OCI-M2 (cell line): ENCODE results near the gene APOB.
"Not testable (repeated sequence)": the region's sequence is repeated elsewhere in the genome, so short reads cannot be mapped to it uniquely, and the experiment has no call there.

Experiments
- DNase-seq: peaks from one replicate; lab custom pipeline; 2025; ENCODE audit not compliant: unreplicated experiment; lab: John Stamatoyannopoulos, UW

The APOB gene

DNA sequence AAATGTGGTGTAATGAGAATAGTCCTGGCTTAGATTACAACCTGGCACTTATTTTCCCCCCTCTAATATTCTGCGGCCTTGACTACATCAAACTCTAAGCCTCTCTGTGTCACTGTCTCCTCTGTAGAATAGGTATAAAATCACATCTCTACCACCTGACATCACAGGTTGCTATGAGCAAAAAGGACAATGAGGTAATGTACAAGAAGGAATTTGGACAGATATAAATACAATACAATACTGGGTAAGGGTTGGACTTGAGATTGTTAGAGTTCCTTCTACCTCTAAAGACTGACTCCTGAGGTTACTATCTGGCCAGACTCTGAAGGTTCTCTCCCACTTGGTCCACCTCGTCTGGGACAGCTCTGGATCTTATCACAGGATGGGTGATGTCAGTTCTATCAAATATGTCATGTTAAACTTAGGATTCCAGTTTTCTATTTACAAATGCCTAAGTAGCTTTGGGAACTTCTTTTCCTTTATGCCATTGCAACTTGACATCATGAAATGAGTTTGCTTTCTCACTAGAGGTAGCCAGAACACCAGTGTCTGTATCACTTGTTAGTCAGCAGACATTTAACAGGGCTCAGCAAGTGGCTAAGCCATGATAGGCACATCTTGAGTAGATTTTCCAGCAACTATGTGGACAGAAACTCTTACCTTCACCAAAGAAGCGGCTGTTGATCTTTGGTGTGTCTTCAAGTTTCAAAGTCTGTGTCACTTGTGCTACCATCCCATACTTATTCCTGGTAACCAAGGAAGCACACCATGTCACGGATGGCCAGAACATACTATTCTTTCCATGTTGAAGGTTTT, 9.5 kb downstream of the APOB start:
- no peak for DNase-seq

DNA sequence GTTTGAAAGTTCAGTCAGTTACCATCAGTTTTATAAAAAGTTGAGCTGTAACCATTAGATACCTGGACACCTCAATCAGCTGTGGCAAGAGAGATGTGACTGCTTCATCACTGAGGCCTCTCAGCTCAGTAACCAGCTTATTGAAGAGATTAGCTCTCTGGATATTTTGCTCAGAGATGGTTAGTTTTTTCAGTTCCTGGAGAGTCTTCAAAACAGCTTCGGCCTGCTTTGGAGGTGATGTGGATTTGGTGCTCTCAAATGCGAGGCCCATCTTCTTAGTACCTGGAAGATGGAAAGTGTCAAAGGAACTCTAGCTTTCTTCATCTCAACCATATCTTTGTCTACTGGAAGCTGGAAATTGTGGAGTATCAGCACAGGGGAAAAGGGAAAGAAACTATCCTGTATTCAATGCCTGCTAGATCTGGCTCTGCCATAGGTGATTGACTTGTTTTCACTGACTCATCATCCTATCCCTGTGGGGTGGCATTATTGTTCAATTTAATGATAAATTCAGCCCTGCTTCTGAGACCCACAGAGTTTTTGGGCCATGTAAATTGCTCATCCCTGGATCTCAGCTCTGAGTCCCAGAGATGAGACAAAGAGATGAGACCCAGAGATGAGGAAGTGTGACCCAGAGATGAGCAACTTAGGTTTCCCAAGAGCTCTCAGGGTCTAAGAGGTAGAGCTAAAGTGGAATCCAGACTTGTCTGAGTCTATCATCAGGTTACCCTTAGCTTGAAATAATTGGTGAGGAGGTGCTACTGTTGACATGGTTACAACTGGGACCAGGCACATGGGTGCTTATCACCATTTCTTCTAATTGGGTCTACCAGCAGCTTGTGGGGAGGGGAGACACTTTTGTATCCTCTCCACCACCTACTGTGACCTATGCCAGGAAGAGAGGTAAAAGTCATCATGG, 10.4 kb downstream of the APOB start:
- no peak for DNase-seq

DNA sequence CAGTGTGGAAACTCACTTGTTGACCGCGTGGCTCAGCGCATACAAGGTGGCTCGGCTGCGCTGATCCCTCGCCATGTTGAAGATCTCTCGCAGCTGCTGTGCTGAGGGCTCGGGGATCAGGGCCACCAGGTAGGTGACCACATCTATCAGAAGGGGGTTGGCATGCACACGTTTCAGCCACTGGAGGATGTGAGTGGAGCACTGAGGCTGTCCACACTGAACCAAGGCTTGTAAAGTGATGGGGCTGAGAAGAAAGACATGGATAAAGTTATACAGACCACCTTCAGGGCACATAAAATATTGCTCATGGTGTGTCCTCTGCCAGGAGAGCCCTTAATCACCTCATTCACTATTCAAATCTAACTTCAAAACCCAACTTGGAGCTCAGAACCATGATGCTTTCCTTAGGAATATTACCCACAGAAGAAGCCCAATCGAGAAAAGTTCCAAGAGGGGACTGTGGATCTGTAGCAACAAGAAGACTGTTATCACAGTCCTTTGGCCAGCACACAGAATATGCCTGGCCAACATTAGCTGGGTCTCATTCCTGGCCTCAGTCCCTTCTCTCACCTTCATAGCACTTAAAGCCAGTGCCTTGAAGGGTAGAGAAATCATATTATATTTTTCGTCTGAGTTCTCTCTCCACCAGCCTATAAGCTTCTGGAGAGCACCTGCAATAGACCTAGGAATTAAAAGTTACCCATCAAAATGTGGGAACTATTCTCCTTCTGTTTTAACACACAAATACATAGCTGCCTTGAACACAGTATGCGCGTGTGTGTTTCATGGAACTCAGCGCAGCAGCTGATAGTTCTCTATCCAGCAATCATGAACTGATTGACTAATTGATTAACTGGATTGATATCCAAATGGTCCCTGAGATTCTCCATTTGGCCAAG, 11.3 kb downstream of the APOB start:
- no peak for DNase-seq

DNA sequence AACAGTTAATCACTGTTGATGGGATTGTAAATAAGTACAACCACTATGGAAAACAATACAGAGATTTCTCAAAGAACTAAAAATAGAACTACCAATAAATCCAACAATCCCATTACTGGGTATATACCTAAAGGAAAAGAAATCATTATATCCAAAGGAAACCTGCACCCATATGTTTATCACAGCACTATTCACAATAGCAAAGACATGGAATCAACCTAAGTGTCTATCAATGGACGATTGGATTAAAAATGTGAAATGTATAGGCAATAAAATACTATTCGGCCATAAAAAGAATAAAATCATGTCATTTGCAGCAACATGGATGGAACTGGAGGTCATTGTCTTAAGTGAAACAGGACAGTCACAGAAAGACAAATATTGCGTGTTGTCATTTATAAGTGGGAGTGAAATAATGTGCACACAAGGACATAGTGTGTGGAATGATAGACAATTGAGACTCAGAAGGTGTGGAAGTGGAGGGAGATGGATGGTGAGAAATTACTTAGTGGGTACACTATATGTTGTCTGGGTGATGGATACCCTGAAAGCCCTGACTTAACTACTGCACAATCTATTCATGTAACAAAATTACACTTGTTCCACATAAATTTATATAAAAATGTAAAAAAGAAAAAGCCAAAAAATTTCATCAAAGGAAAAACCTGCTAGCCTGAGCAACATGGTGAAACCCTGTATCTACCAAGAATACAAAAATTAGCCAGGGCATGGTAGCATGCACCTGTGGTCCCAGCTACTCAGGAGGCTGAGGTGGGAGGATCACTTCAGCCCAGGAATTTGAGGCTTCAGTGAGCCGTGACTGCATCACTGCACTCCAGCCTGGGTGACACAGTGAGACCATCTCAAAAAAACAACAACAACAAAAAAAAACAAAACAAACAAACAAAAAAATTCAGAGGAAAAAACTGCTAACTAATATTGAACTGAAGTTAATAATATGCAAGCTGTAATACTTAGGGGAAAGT, 12.6 kb downstream of the APOB start:
- no peak for DNase-seq

DNA sequence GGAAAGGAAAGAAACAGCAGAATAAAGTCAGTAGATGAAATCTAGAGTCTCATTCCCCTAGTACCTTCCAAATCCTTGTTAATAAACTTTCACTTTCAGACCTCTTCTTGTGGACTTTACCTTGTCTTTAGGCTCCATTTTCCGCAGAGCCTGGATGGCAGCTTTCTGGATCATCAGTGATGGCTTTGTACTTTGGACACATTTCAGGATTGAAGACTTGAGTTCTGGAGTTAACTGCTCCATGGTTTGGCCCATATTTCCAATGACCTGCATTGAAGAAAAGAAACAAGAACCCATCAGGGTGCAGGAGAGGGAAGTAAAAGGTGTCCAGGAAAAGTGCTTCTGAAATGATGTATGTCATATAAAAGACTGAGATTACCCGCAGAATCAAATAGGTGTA, 14.4 kb downstream of the APOB start:
- no peak for DNase-seq

DNA sequence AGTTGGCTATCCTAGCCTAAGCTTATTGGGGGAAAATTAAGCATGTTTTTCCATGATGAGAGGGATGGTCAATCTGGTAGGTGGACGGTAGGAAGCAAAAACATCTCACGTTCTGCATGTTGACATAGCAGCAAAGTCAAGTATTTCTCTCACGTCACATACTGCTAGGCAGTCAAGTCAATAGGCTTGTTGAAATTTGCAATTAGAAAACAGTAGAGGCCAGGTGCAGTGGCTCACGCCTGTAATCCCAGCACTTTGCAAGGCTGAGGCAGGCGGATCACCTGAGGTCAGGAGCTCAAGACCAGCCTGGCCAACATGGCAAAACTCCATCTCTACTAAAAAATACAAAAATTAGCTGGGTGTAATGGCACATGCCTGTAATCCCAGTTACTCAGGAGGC, 14.9 kb downstream of the APOB start:
- not testable (repeated sequence) for DNase-seq

DNA sequence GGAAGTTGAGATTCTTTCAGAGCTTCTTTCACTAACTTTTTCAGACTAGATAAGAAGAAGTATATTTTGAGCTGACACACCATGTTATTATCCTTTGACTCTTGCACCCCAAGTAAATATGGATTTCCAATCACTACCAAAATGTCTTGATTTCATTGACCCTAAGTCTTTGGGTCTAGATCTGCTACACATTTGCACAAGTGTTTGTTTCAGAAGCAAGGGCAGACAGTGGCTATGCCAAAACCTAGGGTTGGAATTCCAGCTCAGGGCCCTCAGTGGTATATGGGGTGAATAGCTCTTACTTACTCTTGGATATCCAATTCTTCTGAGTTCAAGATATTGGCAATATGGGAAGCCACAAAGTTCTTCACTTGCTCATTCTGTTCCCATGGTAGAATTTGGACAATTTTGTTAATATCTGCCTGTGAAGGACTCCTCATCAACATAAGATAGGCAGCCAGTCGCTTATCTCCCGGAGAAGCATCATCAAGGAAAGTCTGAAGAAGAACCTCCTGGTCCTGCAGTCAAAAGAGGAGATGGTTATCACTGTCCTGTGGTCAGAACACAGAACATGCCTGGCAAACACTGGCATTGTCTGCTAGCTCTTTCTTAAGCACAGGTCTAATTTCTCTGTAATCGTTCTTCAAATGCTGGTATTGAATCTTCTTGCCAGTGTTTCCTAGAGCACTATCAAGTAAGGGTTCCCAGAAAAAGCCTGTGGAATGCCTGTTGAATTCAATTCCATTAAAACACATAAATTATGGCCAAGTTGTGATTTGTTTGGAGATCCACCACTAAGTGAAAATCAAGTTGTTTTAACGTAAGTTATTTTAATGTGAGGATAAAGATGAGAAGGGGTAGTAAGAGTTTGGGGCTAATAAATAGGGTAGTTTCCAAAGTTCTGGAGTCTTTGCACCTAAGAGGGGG, 15.6 kb downstream of the APOB start:
- no peak for DNase-seq

DNA sequence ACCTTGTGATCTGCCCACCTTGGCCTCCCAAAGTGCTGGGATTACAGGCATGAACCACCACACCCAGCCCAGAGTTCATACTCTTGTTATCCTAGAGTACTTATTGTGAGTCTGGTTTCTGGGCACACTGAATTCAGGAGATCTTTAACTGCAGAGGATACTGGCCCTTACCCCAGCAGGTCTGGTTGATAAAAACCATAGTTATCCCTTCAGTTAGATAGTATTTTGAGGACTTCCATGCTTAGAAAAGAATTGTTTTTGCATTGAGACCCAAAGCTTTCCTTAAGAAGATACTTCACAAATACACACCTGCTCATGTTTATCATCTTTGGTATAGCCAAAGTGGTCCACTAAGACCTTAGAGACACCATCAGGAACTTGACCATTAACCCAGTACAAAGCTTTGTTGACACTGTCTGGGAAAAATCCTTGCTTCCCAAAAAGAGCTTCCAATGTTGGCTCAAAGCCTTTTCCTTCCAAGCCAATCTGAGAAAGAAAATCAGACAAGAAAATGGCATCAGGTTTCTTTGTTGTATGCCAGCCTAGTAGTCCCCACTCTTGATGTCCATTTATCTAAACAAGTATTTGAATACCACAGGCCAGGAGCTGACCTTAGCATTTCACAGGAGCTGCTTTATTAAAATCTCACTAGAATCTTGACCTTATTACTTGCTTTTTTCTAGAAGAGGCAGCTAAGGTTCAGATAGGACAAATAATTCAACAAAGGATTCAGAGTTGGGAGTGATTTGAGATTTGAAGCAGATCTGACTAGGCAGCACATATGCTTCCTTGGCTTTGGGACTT, 17.2 kb downstream of the APOB start:
- DNase-seq, result no peak

DNA sequence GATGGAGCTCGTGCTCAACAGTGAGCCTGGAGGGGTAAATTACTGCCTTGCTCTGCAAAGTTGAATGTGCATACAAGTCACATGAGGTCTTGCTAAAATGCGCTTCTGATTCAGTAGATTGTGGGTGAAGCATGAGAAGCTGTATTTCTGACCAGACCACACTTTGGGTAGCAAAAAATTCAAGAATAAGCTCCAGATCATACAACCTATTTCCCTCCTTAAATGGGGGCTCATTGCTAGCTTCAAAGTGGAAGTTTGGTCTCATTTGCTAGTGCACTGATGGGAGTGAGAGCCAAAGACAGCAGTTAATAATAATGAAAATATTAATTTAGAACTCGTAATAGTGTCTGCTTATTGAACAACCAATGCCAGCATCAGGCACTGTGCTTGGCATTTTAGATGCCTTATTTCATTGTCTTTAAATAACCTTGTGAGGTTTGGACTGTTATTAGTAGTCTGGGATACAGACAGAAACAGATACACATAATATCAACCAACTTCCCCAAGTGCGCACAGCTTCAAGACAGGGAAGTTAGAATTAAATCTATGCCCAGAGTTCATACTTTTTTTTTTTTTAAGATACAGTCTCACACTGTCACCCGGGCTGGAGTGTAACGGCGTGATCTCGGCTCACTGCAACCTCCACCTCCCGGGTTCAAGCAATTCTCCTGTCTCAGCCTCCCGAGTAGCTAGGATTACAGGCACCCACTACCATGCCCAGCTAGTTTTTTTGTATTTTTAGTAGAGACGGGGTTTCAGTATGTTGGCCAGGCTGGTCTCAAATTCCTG, 18.0 kb downstream of the APOB start:
- DNase-seq, result no peak

DNA sequence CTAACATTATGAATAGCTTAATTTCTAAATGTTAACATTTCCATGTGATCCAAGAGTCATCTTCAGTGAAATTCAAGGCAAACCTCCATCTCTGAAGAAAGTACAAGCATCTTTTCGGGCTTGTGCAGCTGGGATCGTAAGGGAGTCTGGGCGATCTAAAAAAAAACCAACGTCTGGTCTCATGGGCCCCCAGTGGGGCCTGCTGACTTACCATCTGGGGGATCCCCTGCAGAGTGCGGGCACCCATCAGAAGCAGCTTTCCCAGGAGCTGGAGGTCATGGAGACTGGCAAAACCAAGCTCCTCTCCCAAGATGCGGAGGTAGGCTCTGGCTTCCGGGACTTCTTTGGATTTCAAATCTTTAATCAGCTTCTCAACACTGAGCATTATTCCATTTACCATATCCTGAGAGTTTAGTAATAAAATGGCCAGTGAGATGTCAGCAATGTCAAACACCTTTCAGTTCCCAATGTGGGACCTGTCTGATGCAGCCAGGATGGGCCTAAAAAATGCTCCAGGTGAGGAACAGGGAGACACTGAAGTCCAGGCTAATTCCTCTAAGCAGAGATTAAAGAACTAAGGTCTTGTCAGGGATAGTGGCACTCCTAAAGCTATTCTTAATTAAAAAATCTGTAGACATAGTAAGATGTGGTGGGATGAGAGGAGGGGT, 19.0 kb downstream of the APOB start:
- no peak for DNase-seq

DNA sequence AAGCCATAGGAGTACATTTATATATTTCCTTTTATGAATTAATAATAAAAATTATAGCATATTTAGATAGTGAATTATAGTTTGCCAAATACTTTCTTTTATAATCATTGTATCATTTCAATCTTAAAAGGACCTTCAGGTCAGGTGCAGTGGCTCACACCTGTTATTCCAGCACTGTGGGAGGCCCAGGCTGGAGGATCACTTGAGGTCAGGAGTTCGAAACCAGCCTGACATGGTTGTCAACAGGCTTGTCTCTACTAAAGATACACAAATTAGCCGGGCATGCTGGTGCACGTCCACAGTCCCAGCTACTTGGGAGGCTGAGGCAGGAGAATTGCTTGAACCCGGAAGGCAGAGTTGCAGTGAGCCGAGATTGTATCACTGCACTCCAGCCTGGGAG, 19.7 kb downstream of the APOB start:
- no peak for DNase-seq

DNA sequence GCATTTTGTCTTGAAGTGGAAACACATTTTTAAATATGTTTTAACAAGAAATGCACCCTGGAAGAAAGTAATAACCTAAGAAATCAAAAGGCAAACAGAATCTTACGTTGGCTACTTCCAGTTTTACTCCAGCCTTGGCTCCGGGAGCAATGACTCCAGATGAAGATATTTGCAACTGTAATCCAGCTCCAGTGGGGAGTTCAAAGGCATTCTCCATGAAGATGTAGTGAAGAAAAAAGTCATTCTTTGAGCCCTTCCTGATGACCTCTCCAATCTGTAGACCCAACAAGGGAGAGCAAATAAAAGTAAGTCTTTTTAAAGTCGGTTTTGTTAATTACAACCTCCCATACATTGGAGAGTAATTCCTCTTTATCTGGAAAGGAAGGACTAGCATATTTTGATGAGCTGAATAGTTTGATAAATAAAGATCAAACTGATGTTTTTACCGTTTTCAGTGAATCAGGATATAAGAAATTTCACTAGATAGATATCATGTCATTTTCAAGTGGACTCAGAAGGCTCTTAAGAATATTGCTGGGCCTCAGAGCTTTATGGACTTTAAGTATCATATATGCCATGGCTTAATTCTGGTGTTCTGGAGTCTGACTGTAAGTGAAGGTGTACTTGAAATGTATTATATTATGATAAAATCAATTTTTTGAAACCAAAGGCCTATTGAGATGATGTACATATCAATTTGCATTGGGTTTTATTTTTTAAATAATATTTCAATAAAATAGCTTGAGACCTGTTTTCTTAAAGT, 20.3 kb downstream of the APOB start:
- no peak for DNase-seq

DNA sequence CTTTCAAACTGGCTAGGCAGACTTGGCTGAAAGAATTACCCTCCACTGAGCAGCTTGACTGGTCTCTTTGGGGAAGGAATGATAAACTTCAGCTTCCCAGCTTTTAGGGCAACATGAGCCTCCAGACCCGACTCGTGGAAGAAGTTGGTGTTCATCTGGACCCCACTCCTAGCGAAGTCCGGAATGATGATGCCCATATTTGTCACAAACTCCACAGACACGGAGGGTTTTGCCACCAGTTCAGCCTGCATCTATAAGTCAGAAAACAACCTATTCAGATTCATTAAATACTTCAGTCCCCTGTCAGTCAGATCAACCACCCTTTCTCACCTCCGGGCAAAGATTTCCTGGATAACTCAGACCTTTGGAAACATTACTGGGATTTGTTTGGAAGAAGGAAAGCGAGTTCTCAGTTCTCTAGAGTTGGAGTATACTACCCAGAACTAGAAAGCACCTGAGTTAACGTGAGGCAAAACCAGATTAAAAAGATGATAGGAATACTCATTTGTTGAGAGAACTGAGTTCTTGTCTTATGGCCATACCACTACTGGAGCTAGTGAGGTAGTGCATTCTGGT, 21.0 kb downstream of the APOB start:
- DNase-seq, result no peak

DNA sequence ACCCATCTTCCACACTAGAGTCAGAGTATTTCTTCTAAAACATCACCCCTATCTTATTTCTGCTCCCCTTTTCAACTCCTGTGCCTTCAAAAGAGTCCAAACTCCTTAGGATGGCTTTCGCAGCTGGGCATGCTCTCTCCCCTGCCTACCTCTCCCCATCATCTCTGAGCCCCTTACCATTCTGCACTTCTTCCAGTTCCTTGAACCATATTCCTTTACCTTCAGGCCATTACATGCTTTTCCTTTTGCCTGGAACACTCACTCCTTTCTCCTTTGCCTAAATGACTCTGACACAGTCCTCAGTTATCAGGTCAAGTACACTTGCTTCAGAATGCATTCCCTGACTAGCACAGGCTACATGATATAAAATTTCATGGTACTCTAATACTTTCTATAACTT, 22.4 kb downstream of the APOB start:
- no peak for DNase-seq

DNA sequence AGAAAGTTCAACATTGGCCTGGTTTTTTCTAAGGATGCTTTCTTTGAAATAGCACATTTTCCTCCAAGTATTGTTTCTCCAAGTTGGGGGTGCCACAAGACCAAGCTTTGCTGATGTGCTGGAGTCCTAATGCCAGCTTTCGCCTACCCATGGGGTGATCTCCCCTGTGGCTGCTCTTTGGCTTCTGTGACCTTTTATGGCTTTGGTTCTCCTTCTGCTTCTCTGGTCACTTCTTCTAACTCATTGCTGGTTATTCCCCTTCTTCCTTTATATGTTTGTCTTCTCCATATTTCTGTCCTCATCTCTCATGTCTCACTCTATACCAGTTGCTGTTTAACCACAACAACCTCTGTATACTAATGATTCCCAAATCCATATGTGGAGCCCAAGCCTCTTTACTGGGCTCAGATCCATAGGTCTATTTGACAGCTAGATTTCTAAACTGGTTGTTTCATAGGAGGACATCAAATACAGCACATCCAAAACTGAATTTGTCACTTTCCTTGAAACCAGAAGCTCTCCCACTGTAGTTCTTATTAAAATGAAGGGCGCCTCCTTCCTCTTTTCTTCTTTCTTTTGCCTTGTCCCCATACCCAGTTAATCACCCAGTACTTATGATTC, 23.1 kb downstream of the APOB start:
- DNase-seq, result no peak
